HG03378 (cell line): ENCODE measurements around the gene ORM1.
"Not testable (repeated sequence)": the region's sequence is repeated elsewhere in the genome, so short reads cannot be mapped to it uniquely, and the experiment has no call there.

Experiments
- ATAC-seq: cut with Tn5 transposase; IDR thresholded peaks from one replicate; pipeline ENCODE4 v1.9.1; 2021; ENCODE audit warnings: mild to moderate bottlenecking, moderate library complexity; ENCODE audit not compliant: unreplicated experiment

ORM1 gene

GRCh38 chr9:114322831-114323531, at the start of gene ORM1:
Gene ORM1, plus strand, starts transcription at chr9:114323098. Its CDS starts 36 bp downstream, at chr9:114323134.
- ATAC-seq, result not testable (repeated sequence)

GRCh38 chr9:114273461-114273881, 49.4 kb upstream of the ORM1 start:
- ATAC-seq, result no peak

GRCh38 chr9:114274217-114274616, 48.7 kb upstream of the ORM1 start:
- no peak for ATAC-seq

GRCh38 chr9:114275246-114276004, 47.5 kb upstream of the ORM1 start:
- no peak for ATAC-seq

GRCh38 chr9:114276908-114277821, 45.7 kb upstream of the ORM1 start:
- no peak for ATAC-seq

- ATAC-seq, result no peak
These were observed 44.5 kb upstream of the ORM1 start for GRCh38 chr9:114278356-114278755.

GRCh38 chr9:114278881-114279570, 43.9 kb upstream of the ORM1 start:
- no peak for ATAC-seq

- no peak for ATAC-seq
These were observed 43.2 kb upstream of the ORM1 start for GRCh38 chr9:114279693-114280092.

GRCh38 chr9:114280636-114281472, 42.0 kb upstream of the ORM1 start:
- no peak for ATAC-seq

- ATAC-seq, result no peak
These were observed 41.3 kb upstream of the ORM1 start for GRCh38 chr9:114281473-114282103.

GRCh38 chr9:114282104-114282485, 40.8 kb upstream of the ORM1 start:
- no peak for ATAC-seq

GRCh38 chr9:114282507-114282906, 40.4 kb upstream of the ORM1 start:
- ATAC-seq, result no peak

GRCh38 chr9:114282926-114283325, 40.0 kb upstream of the ORM1 start:
- no peak for ATAC-seq

- no peak for ATAC-seq
These were observed 39.3 kb upstream of the ORM1 start for GRCh38 chr9:114283551-114284111.

GRCh38 chr9:114284316-114285060, 38.4 kb upstream of the ORM1 start:
- no peak for ATAC-seq

- ATAC-seq, result no peak
These were observed 37.6 kb upstream of the ORM1 start for GRCh38 chr9:114285166-114285867.

GRCh38 chr9:114286146-114286679, 36.7 kb upstream of the ORM1 start:
- no peak for ATAC-seq
